HepG2 (cell line): Measurements from ENCODE around the gene ATP10A. TPM values are rescaled to one million over a fixed set of nuclear protein-coding genes. Genes with fewer than 3 reads are reported as not detected.
"Not testable (repeated sequence)": the region's sequence is repeated elsewhere in the genome, so short reads cannot be mapped to it uniquely, and the experiment has no call there.

ENCODE experiments used
- ATAC-seq: fragments of 200-7000 bp; cut with Tn5 transposase; 3 replicates; pipeline ENCODE4 v1.9.1; 2020; ENCODE audit warnings: mild to moderate bottlenecking, moderate library complexity
- BruUV-seq: library from RNA; stranded (reverse); fragments of 400-500 nt; replicated peaks from 2 replicates; lab custom pipeline; 2021; lab: Mats Ljungman, UMichigan
- CTCF ChIA-PET: fragments of 300-600 bp; formaldehyde crosslinking; extraction: SDS; loops from one replicate; lab custom pipeline; 2021; ENCODE audit warnings: low total read pairs, inconsistent platforms, low intra/inter-chr PET ratio; lab: Yijun Ruan, JAX
- POLR2A ChIA-PET: fragments of 350-600 bp; sonication (Branson Sonifier 250); formaldehyde crosslinking; loops from one replicate; lab custom pipeline; 2020; ENCODE audit warnings: antibody characterized with exemption, inconsistent platforms; lab: Yijun Ruan, JAX
- DNase-seq: peaks from one replicate; pipeline ENCODE4 v3.0.0-alpha.2; 2015; ENCODE audit warnings: low spot score
- FAIRE-seq: peaks from 3 replicates; lab custom pipeline; 2011; peaks lifted over from hg19 to GRCh38; lab: Jason Lieb, UNC
- H2AFZ ChIP-seq: one replicate; pipeline ENCODE4 v1.6.1; 2011; ENCODE audit warnings: low read length, inconsistent platforms
- H3K27ac ChIP-seq: fragments of 300-600 bp; 3 replicates; pipeline ENCODE4 v1.8.0; 2011; ENCODE audit warnings: mixed run types, mild to moderate bottlenecking, mixed read lengths, low read length, inconsistent platforms; ENCODE audit not compliant: insufficient read depth; ENCODE audit errors: extremely low read length
- H3K27me3 ChIP-seq, 2 experiments: fragments of 200-600 bp in 1 of 2; 2 replicates in 1 of 2; 3 replicates in 1 of 2; pipeline versions ENCODE4 v1.6.0 to v1.8.0; 2011; ENCODE audit warnings: low read length in 2 of 2, mild to moderate bottlenecking in 2 of 2, moderate library complexity in 2 of 2, inconsistent platforms in 1 of 2; ENCODE audit not compliant: insufficient read depth in 2 of 2, control insufficient read depth in 1 of 2
- H3K36me3 ChIP-seq, 2 experiments: fragments of 200-600 bp in 1 of 2; replicated peaks in 1 of 2; 2 replicates in 1 of 2; 3 replicates in 1 of 2; pipeline versions ENCODE4 v1.5.1 to v1.8.0; 2011; ENCODE audit warnings: low read length in 2 of 2, inconsistent platforms in 1 of 2; ENCODE audit not compliant: insufficient read depth in 2 of 2, control insufficient read depth in 1 of 2
- H3K4me1 ChIP-seq: 2 replicates; pipeline ENCODE4 v1.5.1; 2012; ENCODE audit warnings: low read length, inconsistent platforms; ENCODE audit not compliant: insufficient read depth
- H3K4me2 ChIP-seq: 2 replicates; pipeline ENCODE4 v1.6.0; 2011; ENCODE audit warnings: low read depth, low read length, inconsistent platforms
- H3K4me3 ChIP-seq, 3 experiments: fragments of 200-600 bp in 1 of 3; sonication (generic), shearing (Covaris generic) in 1 of 3; replicated peaks in 1 of 3; 2 replicates each; pipeline ENCODE4 v1.5.1; 2011 to 2016; ENCODE audit warnings: low read length in 3 of 3, inconsistent platforms in 2 of 3, low read depth in 2 of 3, mild to moderate bottlenecking in 2 of 3, control low read depth in 1 of 3, mixed read lengths in 1 of 3; ENCODE audit not compliant: insufficient read depth in 1 of 3
- H3K79me2 ChIP-seq: one replicate; pipeline ENCODE4 v1.6.1; 2011; ENCODE audit warnings: low read length, inconsistent platforms; ENCODE audit not compliant: insufficient read depth
- H3K9ac ChIP-seq: 2 replicates; pipeline ENCODE4 v1.6.0; 2011; ENCODE audit warnings: mild to moderate bottlenecking, low read depth, low read length, inconsistent platforms; ENCODE audit not compliant: insufficient read depth
- H3K9me3 ChIP-seq: 2 replicates; pipeline ENCODE4 v1.5.1; 2012; ENCODE audit warnings: mild to moderate bottlenecking, low read length
- H4K20me1 ChIP-seq: 2 replicates; pipeline ENCODE4 v1.6.0; 2011; ENCODE audit warnings: inconsistent platforms, mild to moderate bottlenecking, low read length, moderate library complexity; ENCODE audit not compliant: insufficient read depth
- CEBPB ChIP-seq: IDR thresholded peaks from 2 replicates; pipeline ENCODE4 v1.6.1; 2011; ENCODE audit warnings: low read depth, low read length, improper control_type of control experiment, borderline replicate concordance
- CEBPG ChIP-seq: IDR thresholded peaks from 2 replicates; pipeline ENCODE4 v1.6.1; 2016
- FOXA1 ChIP-seq, 2 experiments: fragments of 450-650 bp in 1 of 2; sonication (generic) in 1 of 2; formaldehyde crosslinking in 1 of 2; IDR thresholded peaks; 2 replicates each; pipeline versions ENCODE4 v1.4.0 to v1.6.1; 2016 to 2020; ENCODE audit warnings: missing genetic modification reagents in 1 of 2
- GABPA ChIP-seq, 2 experiments: IDR thresholded peaks; 2 replicates each; pipeline ENCODE4 v1.6.1; 2011 to 2016; ENCODE audit warnings: low read depth in 2 of 2, low read length in 1 of 2, missing biosample characterization in 1 of 2, missing genetic modification characterization in 1 of 2
- MYNN ChIP-seq: sonication (generic); formaldehyde crosslinking; IDR thresholded peaks from 2 replicates; pipeline ENCODE4 v1.4.0; 2020; ENCODE audit warnings: mild to moderate bottlenecking, low read depth, missing genetic modification reagents
- NAIF1 ChIP-seq: sonication (generic); formaldehyde crosslinking; IDR thresholded peaks from 2 replicates; pipeline ENCODE4 v1.5.0; 2020; ENCODE audit warnings: mild to moderate bottlenecking, missing genetic modification reagents, borderline replicate concordance
- SAP130 ChIP-seq: IDR thresholded peaks from 2 replicates; pipeline ENCODE4 v1.6.1; 2016; ENCODE audit warnings: low read depth
- ZNF296 ChIP-seq: sonication (generic); formaldehyde crosslinking; conservative IDR thresholded peaks from 2 replicates; pipeline ENCODE4 v1.5.0; 2020; ENCODE audit warnings: mild to moderate bottlenecking, missing genetic modification reagents
- ZNF354B ChIP-seq: sonication (generic); formaldehyde crosslinking; IDR thresholded peaks from 2 replicates; pipeline ENCODE4 v1.8.0; 2022; ENCODE audit warnings: mild to moderate bottlenecking, missing genetic modification reagents
- ZNF615 ChIP-seq: sonication (generic); formaldehyde crosslinking; IDR thresholded peaks from 2 replicates; pipeline ENCODE4 v1.5.0; 2020; ENCODE audit warnings: mild to moderate bottlenecking, missing genetic modification reagents, borderline replicate concordance
- ZNF720 ChIP-seq: sonication (generic); formaldehyde crosslinking; IDR thresholded peaks from 2 replicates; pipeline ENCODE4 v1.4.0; 2020; ENCODE audit warnings: missing genetic modification reagents
- WGBS: methylation state at CpG from one replicate; pipeline ENCODE4 v1.1.6; 2017; ENCODE audit warnings: low lambda C conversion rate; 5-methylcytosine and 5-hydroxymethylcytosine counted together
- in situ Hi-C: cut with HindIII; loops from 2 replicates; pipeline ENCODE4 v1.10.0; 2017; ENCODE audit warnings: low pct_unique_long_range_greater_than_20kb; ENCODE audit not compliant: extremely low pct_ligation_motif_present
- intact Hi-C: fragments of 100-400 bp; cut with micrococcal nuclease; formaldehyde crosslinking; loops from one replicate; pipeline ENCODE4 v1.10.0; 2022; ENCODE audit not compliant: unreplicated experiment
- polyA plus RNA-seq, 8 experiments: library from polyadenylated mRNA; depleted of rRNA in 3 of 8; stranded (reverse) in 7 of 8; unstranded in 1 of 8; fragments of >200 nt; fragmentation: Illumina TruSeq in 4 of 8; extraction: Trizol in 4 of 8; gene quantifications; 2 replicates each; pipeline versions ENCODE4 v1.2.1 to v1.2.3, GENCODE V29; 2011 to 2016; ENCODE audit warnings: low read depth in 4 of 8, missing spikeins in 1 of 8, mixed read lengths in 1 of 8; ENCODE audit not compliant: insufficient read depth in 1 of 8
- total RNA-seq, 5 experiments: library from RNA; depleted of rRNA; stranded (reverse); fragments of >200 nt; fragmentation: Illumina TruSeq; extraction: Trizol; gene quantifications; 2 replicates each; pipeline ENCODE4 v1.2.3, GENCODE V29; 2016; ENCODE audit warnings: low read depth in 1 of 5
- TF ChIP-seq, protein P1 (sequence below): sonication (generic); formaldehyde crosslinking; IDR thresholded peaks from 2 replicates; pipeline ENCODE4 v1.5.0; 2020; ENCODE audit warnings: mild to moderate bottlenecking, missing genetic modification reagents, borderline replicate concordance
- TF ChIP-seq, protein P2 (sequence below), 2 experiments: sonication (generic) in 1 of 2; formaldehyde crosslinking in 1 of 2; IDR thresholded peaks; 2 replicates each; pipeline versions ENCODE4 v1.4.0 to v1.6.1; 2018 to 2020; ENCODE audit warnings: missing genetic modification reagents in 2 of 2, borderline replicate concordance in 1 of 2, low read depth in 1 of 2, mild to moderate bottlenecking in 1 of 2, missing biosample characterization in 1 of 2

ATP10A gene
- total and polyA plus RNA-seq, 2 of the 13 experiments (the other 11 are each of a cell fraction or from before 2014, with no cell fraction given): 0.58 to 4.2 TPM

DNA sequence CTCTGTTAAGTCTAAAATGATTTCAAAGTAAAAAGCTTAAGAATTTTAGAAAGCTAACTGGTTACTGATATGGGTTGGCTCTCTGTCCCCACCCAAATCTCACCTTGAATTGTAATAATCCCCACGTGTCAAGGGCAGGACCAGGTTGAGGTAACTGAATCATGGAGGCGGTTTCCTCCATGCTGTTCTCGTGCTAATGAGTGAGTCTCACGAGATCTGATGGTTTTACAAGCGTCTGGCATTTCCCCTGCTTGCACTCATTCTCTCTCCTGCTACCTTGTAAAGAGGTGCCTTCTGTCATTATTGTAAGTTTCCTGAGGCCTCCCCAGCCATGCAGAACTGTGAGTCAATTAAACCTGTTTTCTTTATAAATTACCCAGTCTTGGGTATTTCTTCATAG is 7.1 kb downstream of the ATP10A start:
- H3K4me3 ChIP-seq, CTCF ChIA-PET, H4K20me1 ChIP-seq, H3K9me3 ChIP-seq, H3K36me3 ChIP-seq, H2AFZ ChIP-seq, H3K79me2 ChIP-seq, intact Hi-C loops, ATAC-seq, H3K27ac ChIP-seq, H3K4me2 ChIP-seq, DNase-seq, in situ Hi-C loops, H3K9ac ChIP-seq, POLR2A ChIA-PET, H3K27me3 ChIP-seq, BruUV-seq, FAIRE-seq: not testable (repeated sequence)
- 43% methylated on average over 5 of the region's 5 CpGs for WGBS
- peaks cover 30% of the 10 kb centered on the region for H3K4me1 ChIP-seq

DNA sequence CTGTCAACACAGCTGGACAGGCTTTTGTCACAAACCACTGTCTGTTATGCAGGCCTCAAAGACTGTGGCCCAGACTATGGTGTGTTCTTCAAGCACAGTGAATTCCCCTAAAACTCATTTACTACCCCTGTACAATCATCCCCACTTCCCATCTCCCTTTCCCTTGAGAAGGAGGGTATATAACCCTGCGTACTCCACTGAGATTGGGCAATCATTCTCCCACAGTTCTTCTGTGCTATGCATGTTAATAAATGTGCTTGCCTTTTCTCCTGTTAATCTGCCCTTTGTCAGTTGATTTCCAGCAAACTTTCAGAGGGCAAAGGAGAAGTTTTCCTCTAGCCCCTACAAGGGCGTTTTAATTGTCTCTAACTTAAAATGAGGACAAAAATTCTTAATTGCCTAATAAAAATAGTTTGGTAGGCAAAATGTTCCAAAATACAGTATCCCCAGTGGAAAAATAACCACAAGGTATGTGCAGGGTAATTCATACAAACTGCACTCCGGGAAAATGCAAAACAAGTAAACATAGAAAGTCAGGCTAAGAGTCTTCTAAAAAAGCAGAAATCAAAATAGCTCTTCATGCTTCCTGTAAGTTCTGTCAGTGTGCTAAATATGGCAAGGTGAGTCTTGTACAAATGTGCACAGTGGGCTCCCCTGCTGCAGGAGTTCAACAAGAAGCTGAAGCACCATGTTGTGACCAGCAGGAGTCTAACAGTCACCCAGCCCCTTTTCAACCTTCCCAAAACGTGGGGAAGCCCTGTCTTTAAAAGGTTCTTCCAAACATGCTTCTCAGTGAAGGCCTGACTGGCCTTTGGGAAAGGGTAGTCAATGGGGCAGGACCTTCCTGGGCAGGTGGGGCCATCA is 10.2 kb downstream of the ATP10A start:
- H4K20me1 ChIP-seq: no peaks in the 10 kb centered on the region
- FAIRE-seq: no peak
- 17% methylated on average over 4 of the region's 4 CpGs for WGBS
- H3K4me3 ChIP-seq: no peak overlapping the region
- no TSS peak for BruUV-seq
- no peak overlapping the region for H3K27ac ChIP-seq
- TF ChIP-seq ZNF615 (CRISPR knock-in tag) (no peak), FOXA1 (IDR thresholded peaks at IDR 0.05) (no peak), FOXA1 (CRISPR knock-in tag; IDR thresholded peaks at IDR 0.05) (no peak), CEBPG (peak; percentile 40), ZNF720 (no peak), ZNF296 (no peak), MYNN (CRISPR knock-in tag) (no peak), SAP130 (no peak), NAIF1 (CRISPR knock-in tag) (no peak), CEBPB (0 out of 2 replicates have a peak, but pooled peaks have one; percentile 24), GABPA (IDR thresholded peaks at IDR 0.05; ENCODE audit: low read depth, low read length) (no peak), GABPA (CRISPR knock-in tag; IDR thresholded peaks at IDR 0.05; ENCODE audit: low read depth) (no peak), ZNF354B (CRISPR knock-in tag) (no peak)
- TF ChIP-seq, protein P1, sequence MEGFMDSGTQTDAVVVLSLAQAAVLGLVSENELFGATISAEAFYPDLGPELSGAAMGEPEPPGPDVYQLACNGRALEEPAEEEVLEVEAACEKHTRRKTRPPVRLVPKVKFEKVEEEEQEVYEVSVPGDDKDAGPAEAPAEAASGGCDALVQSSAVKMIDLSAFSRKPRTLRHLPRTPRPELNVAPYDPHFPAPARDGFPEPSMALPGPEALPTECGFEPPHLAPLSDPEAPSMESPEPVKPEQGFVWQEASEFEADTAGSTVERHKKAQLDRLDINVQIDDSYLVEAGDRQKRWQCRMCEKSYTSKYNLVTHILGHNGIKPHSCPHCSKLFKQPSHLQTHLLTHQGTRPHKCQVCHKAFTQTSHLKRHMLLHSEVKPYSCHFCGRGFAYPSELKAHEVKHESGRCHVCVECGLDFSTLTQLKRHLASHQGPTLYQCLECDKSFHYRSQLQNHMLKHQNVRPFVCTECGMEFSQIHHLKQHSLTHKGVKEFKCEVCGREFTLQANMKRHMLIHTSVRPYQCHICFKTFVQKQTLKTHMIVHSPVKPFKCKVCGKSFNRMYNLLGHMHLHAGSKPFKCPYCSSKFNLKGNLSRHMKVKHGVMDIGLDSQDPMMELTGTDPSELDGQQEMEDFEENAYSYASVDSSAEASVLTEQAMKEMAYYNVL (CRISPR knock-in tag): no peak
- TF ChIP-seq, protein P2, sequence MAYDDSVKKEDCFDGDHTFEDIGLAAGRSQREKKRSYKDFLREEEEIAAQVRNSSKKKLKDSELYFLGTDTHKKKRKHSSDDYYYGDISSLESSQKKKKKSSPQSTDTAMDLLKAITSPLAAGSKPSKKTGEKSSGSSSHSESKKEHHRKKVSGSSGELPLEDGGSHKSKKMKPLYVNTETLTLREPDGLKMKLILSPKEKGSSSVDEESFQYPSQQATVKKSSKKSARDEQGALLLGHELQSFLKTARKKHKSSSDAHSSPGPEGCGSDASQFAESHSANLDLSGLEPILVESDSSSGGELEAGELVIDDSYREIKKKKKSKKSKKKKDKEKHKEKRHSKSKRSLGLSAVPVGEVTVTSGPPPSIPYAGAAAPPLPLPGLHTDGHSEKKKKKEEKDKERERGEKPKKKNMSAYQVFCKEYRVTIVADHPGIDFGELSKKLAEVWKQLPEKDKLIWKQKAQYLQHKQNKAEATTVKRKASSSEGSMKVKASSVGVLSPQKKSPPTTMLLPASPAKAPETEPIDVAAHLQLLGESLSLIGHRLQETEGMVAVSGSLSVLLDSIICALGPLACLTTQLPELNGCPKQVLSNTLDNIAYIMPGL (CRISPR knock-in tag; IDR thresholded peaks at IDR 0.05; ENCODE audit: borderline replicate concordance in 1 of 2, low read depth in 1 of 2): no peak
- no peak overlapping the region for H3K4me2 ChIP-seq
- no peaks in the 10 kb centered on the region for H3K79me2 ChIP-seq
- in situ Hi-C loops: no loop called here
- no peaks in the 10 kb centered on the region for H3K9me3 ChIP-seq
- no peak overlapping the region for H2AFZ ChIP-seq
- ChIA-PET CTCF (no interaction called here), POLR2A (no interaction called here)
- no peaks in the 10 kb centered on the region; a peak in 1 of 5 replicates for H3K27me3 ChIP-seq
- no peaks in the 10 kb centered on the region for H3K36me3 ChIP-seq
- intact Hi-C loops: no loop called here
- H3K4me1 ChIP-seq: peaks cover 56% of the 10 kb centered on the region
- DNase-seq: no peak
- no peak for ATAC-seq
- no peak overlapping the region for H3K9ac ChIP-seq
